SK-N-SH treated with all-trans-retinoic acid at 6 μM for 48 hours (cell line): ENCODE results near the gene PRRC2B.

Experiments used
- ATAC-seq: fragments of 200-7000 bp; cut with Tn5 transposase; 3 replicates; pipeline ENCODE4 v1.9.1; 2020; ENCODE audit warnings: mild to moderate bottlenecking, moderate library complexity
- ARNTL ChIP-seq: fragments of 450-650 bp; formaldehyde crosslinking; IDR thresholded peaks from 2 replicates; pipeline ENCODE4 v1.5.0; 2020; ENCODE audit warnings: low read depth, mild to moderate bottlenecking, moderate library complexity, borderline replicate concordance
- BACH2 ChIP-seq: fragments of 250-450 bp; sonication (Bioruptor Pico); IDR thresholded peaks from 2 replicates; pipeline ENCODE4 v1.9.0; 2021; ENCODE audit warnings: mild to moderate bottlenecking, borderline replicate concordance
- CSDC2 ChIP-seq: fragments of 250-450 bp; sonication (Bioruptor Pico); IDR thresholded peaks from 2 replicates; pipeline ENCODE4 v1.5.0; 2020; ENCODE audit warnings: mild to moderate bottlenecking, moderate library complexity
- CSRNP3 ChIP-seq: fragments of 250-450 bp; sonication (Bioruptor Pico); IDR thresholded peaks from 2 replicates; pipeline ENCODE4 v1.5.1; 2021; ENCODE audit warnings: mild to moderate bottlenecking, moderate library complexity
- ISL1 ChIP-seq: fragments of 250-450 bp; sonication (Bioruptor Pico); IDR thresholded peaks from 2 replicates; pipeline ENCODE4 v2.1.2; 2022; ENCODE audit warnings: mild to moderate bottlenecking, moderate library complexity
- OSR1 ChIP-seq: fragments of 250-450 bp; sonication (Bioruptor Pico); IDR thresholded peaks from 2 replicates; pipeline ENCODE4 v1.8.0; 2022; ENCODE audit warnings: moderate library complexity, mild to moderate bottlenecking, inconsistent platforms
- POU6F1 ChIP-seq: fragments of 250-450 bp; sonication (Bioruptor Pico); IDR thresholded peaks from 2 replicates; pipeline ENCODE4 v1.8.0; 2021; ENCODE audit warnings: low read depth, mild to moderate bottlenecking, moderate library complexity, borderline replicate concordance
- PPARA ChIP-seq: fragments of 250-450 bp; sonication (Bioruptor Pico); IDR thresholded peaks from 2 replicates; pipeline ENCODE4 v1.5.0; 2020; ENCODE audit warnings: mild to moderate bottlenecking, borderline replicate concordance
- SNAI2 ChIP-seq: fragments of 250-450 bp; sonication (Bioruptor Pico); IDR thresholded peaks from 2 replicates; pipeline ENCODE4 v1.5.0; 2020; ENCODE audit warnings: mild to moderate bottlenecking, moderate library complexity
- TCF4 ChIP-seq: fragments of 250-450 bp; sonication (Bioruptor Pico); IDR thresholded peaks from 2 replicates; pipeline ENCODE4 v1.8.0; 2021; ENCODE audit warnings: mild to moderate bottlenecking, moderate library complexity, borderline replicate concordance
- TOX ChIP-seq: fragments of 250-450 bp; sonication (Bioruptor Pico); IDR thresholded peaks from 2 replicates; pipeline ENCODE4 v1.8.0; 2021; ENCODE audit warnings: mild to moderate bottlenecking, moderate library complexity, borderline replicate concordance
- TSHZ2 ChIP-seq: fragments of 250-450 bp; sonication (Bioruptor Pico); IDR thresholded peaks from 2 replicates; pipeline ENCODE4 v1.5.0; 2020; ENCODE audit warnings: mild to moderate bottlenecking, moderate library complexity
- ZC3H10 ChIP-seq: fragments of 250-450 bp; sonication (Bioruptor Pico); IDR thresholded peaks from 2 replicates; pipeline ENCODE4 v1.5.1; 2021; ENCODE audit warnings: mild to moderate bottlenecking, moderate library complexity
- ZFP3 ChIP-seq: fragments of 250-450 bp; sonication (Bioruptor Pico); IDR thresholded peaks from 2 replicates; pipeline ENCODE4 v1.5.0; 2020; ENCODE audit warnings: mild to moderate bottlenecking, moderate library complexity
- ZFP30 ChIP-seq: fragments of 450-650 bp; formaldehyde crosslinking; IDR thresholded peaks from 2 replicates; pipeline ENCODE4 v1.5.0; 2022; ENCODE audit warnings: mild to moderate bottlenecking, moderate library complexity
- ZNF70 ChIP-seq: fragments of 450-650 bp; formaldehyde crosslinking; IDR thresholded peaks from 2 replicates; pipeline ENCODE4 v1.5.0; 2020; ENCODE audit warnings: mild to moderate bottlenecking, moderate library complexity
- ZNF8 ChIP-seq: fragments of 450-650 bp; formaldehyde crosslinking; IDR thresholded peaks from 2 replicates; pipeline ENCODE4 v1.5.0; 2020; ENCODE audit warnings: mild to moderate bottlenecking, moderate library complexity
- TF ChIP-seq, protein P1 (sequence below): fragments of 250-450 bp; sonication (Bioruptor Pico); IDR thresholded peaks from 2 replicates; pipeline ENCODE4 v1.8.0; 2020; ENCODE audit warnings: mild to moderate bottlenecking, moderate library complexity, borderline replicate concordance

Gene PRRC2B

GRCh38 chr9:131473198-131473885 lies 79.5 kb downstream of the PRRC2B start:
- TF ChIP-seq POU6F1 (CRISPR knock-in tag) (no peak), ISL1 (no peak), ZNF8 (CRISPR knock-in tag) (no peak), CSDC2 (CRISPR knock-in tag) (no peak), CSRNP3 (CRISPR knock-in tag) (no peak), SNAI2 (CRISPR knock-in tag) (no peak)
- TF ChIP-seq, protein P1, sequence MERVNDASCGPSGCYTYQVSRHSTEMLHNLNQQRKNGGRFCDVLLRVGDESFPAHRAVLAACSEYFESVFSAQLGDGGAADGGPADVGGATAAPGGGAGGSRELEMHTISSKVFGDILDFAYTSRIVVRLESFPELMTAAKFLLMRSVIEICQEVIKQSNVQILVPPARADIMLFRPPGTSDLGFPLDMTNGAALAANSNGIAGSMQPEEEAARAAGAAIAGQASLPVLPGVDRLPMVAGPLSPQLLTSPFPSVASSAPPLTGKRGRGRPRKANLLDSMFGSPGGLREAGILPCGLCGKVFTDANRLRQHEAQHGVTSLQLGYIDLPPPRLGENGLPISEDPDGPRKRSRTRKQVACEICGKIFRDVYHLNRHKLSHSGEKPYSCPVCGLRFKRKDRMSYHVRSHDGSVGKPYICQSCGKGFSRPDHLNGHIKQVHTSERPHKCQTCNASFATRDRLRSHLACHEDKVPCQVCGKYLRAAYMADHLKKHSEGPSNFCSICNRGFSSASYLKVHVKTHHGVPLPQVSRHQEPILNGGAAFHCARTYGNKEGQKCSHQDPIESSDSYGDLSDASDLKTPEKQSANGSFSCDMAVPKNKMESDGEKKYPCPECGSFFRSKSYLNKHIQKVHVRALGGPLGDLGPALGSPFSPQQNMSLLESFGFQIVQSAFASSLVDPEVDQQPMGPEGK (CRISPR knock-in tag) = no peak
- ATAC-seq = no peak

DNA sequence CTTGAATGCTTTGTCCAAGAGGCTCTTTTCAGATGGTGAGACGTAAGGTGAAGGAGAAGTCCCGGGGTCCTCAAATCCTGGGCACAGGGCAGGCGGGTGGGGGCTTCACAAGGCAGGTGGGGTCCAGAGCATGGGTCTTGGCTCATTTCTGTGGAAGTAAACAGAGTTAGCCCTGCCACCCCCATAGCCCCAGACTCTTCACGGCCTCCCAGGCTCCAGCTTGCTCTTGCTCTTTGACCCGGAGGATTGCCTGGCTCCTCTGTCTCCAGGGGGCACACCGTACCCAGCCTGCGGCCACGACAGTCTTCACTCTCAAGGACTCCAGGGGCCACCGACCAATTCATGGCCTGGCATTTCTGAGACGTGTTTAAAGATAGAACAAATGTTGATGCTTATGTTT lies 80.0 kb downstream of the PRRC2B start:
- no peak for ATAC-seq
- no peak for TF ChIP-seq TSHZ2

- no peak for ATAC-seq
- no peak for TF ChIP-seq TSHZ2
- no peak for TF ChIP-seq ZFP30 (CRISPR knock-in tag)
- no peak for TF ChIP-seq PPARA (CRISPR knock-in tag)
- TF ChIP-seq TCF4 (CRISPR knock-in tag) = no peak
- no peak for TF ChIP-seq TOX (CRISPR knock-in tag)
- no peak for TF ChIP-seq ISL1
- TF ChIP-seq, all 23 proteins: peak for 0
Measured at GRCh38 chr9:131474711-131475110, 80.8 kb downstream of the PRRC2B start.

DNA sequence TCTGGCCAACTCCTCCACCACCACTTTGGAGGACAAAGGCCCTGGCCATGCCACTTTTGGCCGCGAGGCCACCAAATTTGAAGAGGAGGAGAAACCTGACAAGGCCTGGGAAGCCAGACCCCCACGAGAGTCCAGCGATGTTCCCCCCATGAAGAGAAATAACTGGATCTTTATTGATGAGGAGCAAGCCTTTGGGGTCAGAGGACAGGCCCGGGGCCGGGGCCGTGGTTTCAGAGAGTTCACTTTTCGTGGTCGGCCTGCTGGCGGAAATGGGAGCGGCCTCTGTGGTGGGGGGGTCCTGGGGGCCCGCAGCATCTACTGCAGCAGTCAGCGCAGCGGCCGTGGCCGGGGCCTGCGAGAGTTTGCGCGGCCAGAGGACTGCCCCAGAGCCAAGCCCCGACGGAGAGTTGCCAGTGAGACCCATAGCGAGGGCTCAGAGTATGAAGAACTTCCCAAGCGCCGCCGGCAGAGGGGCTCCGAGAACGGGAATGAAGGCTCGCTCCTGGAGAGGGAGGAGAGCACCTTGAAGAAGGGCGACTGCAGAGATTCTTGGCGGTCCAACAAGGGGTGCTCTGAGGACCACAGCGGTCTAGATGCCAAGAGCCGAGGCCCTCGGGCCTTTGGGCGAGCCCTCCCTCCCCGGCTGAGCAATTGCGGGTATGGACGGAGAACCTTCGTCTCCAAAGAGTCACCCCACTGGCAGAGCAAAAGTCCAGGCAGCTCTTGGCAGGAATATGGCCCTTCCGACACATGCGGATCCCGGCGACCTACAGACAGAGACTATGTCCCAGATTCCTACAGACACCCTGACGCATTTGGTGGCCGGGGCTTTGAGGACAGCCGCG lies 81.4 kb downstream of the PRRC2B start:
- ATAC-seq = no peak
- TF ChIP-seq SNAI2 (CRISPR knock-in tag) = no peak
- no peak for TF ChIP-seq ARNTL (CRISPR knock-in tag)
- no peak for TF ChIP-seq ZC3H10 (CRISPR knock-in tag)
- no peak for TF ChIP-seq BACH2 (CRISPR knock-in tag)
- no peak for TF ChIP-seq ZFP3 (CRISPR knock-in tag)
- TF ChIP-seq ZNF70 (CRISPR knock-in tag) = no peak
- TF ChIP-seq CSRNP3 (CRISPR knock-in tag) = no peak
- no peak for TF ChIP-seq TOX (CRISPR knock-in tag)
- TF ChIP-seq PPARA (CRISPR knock-in tag) = no peak
- no peak for TF ChIP-seq OSR1
